Activated naive CD8-positive, alpha-beta T cell (primary cell): ENCODE data around the gene CPA5.

ENCODE experiments used
- H3K27ac Mint-ChIP-seq: one replicate; pipeline ENCODE4 v1.8.0; 2021; ENCODE audit warnings: mixed read lengths
- H3K27me3 Mint-ChIP-seq: one replicate; pipeline ENCODE4 v1.8.0; 2021; ENCODE audit warnings: mixed read lengths
- H3K36me3 Mint-ChIP-seq: one replicate; pipeline ENCODE4 v1.8.0; 2021; ENCODE audit warnings: mixed read lengths
- H3K4me1 Mint-ChIP-seq: one replicate; pipeline ENCODE4 v1.8.0; 2021; ENCODE audit warnings: low read depth, mixed read lengths
- H3K4me3 Mint-ChIP-seq: one replicate; pipeline ENCODE4 v1.8.0; 2021; ENCODE audit warnings: mild to moderate bottlenecking, mixed read lengths
- H3K9me3 Mint-ChIP-seq: one replicate; pipeline ENCODE4 v1.8.0; 2021; ENCODE audit warnings: low read depth, mixed read lengths

Gene CPA5

GRCh38 chr7:130344271-130344866 is at the start of gene CPA5:
Gene CPA5 (plus strand): TSS chr7:130344816. CDS start chr7:130346486, 1,670 bp downstream.
- no peaks in the 10 kb centered on the region for H3K36me3 Mint-ChIP-seq
- H3K4me1 Mint-ChIP-seq: no peaks in the 10 kb centered on the region
- H3K27ac Mint-ChIP-seq: no peak within 1 kb of the TSS
- no peak within 1 kb of the TSS for H3K4me3 Mint-ChIP-seq
- H3K27me3 Mint-ChIP-seq: no peaks in the 10 kb centered on the region
- no peaks in the 10 kb centered on the region for H3K9me3 Mint-ChIP-seq

GRCh38 chr7:130296221-130296951 is 48.2 kb upstream of the CPA5 start:
- Mint-ChIP-seq H3K27ac (no peak overlapping the region), H3K36me3 (no peaks in the 10 kb centered on the region), H3K9me3 (no peaks in the 10 kb centered on the region), H3K4me3 (no peak overlapping the region), H3K4me1 (no peaks in the 10 kb centered on the region), H3K27me3 (no peaks in the 10 kb centered on the region)

GRCh38 chr7:130297628-130298543 is 46.7 kb upstream of the CPA5 start:
- no peak overlapping the region for H3K4me3 Mint-ChIP-seq
- H3K9me3 Mint-ChIP-seq: no peaks in the 10 kb centered on the region
- no peaks in the 10 kb centered on the region for H3K4me1 Mint-ChIP-seq
- H3K27ac Mint-ChIP-seq: no peak overlapping the region
- H3K27me3 Mint-ChIP-seq: no peaks in the 10 kb centered on the region
- no peaks in the 10 kb centered on the region for H3K36me3 Mint-ChIP-seq

GRCh38 chr7:130298544-130299326 is 45.9 kb upstream of the CPA5 start:
- H3K9me3 Mint-ChIP-seq: no peaks in the 10 kb centered on the region
- peaks cover 1% of the 10 kb centered on the region for H3K4me1 Mint-ChIP-seq
- H3K4me3 Mint-ChIP-seq: no peak overlapping the region

GRCh38 chr7:130299866-130300265 is 44.8 kb upstream of the CPA5 start:
- Mint-ChIP-seq H3K4me3 (no peak overlapping the region), H3K36me3 (no peaks in the 10 kb centered on the region), H3K27ac (no peak overlapping the region), H3K27me3 (no peaks in the 10 kb centered on the region), H3K9me3 (no peaks in the 10 kb centered on the region), H3K4me1 (peaks cover 1% of the 10 kb centered on the region)

More at GRCh38 chr7:130298544-130299326, 45.9 kb upstream of the CPA5 start:
- Mint-ChIP-seq H3K27me3 (no peaks in the 10 kb centered on the region), H3K27ac (no peak overlapping the region), H3K36me3 (no peaks in the 10 kb centered on the region)

- Mint-ChIP-seq H3K27ac (no peak overlapping the region), H3K27me3 (no peaks in the 10 kb centered on the region), H3K4me1 (peaks cover 1% of the 10 kb centered on the region), H3K4me3 (no peak overlapping the region), H3K36me3 (no peaks in the 10 kb centered on the region), H3K9me3 (no peaks in the 10 kb centered on the region)
These were observed 43.1 kb upstream of the CPA5 start for GRCh38 chr7:130301501-130302020.

- H3K27ac Mint-ChIP-seq: no peak overlapping the region
- H3K36me3 Mint-ChIP-seq: no peaks in the 10 kb centered on the region
- no peaks in the 10 kb centered on the region for H3K9me3 Mint-ChIP-seq
- H3K4me3 Mint-ChIP-seq: no peak overlapping the region
- H3K4me1 Mint-ChIP-seq: peaks cover 1% of the 10 kb centered on the region
- no peaks in the 10 kb centered on the region for H3K27me3 Mint-ChIP-seq
These were observed 42.0 kb upstream of the CPA5 start for GRCh38 chr7:130302649-130303048.

GRCh38 chr7:130303127-130303526 is 41.5 kb upstream of the CPA5 start:
- H3K4me1 Mint-ChIP-seq: peaks cover 1% of the 10 kb centered on the region

GRCh38 chr7:130303551-130303950 is 41.1 kb upstream of the CPA5 start:
- Mint-ChIP-seq H3K27ac (no peak overlapping the region), H3K4me1 (peaks cover 1% of the 10 kb centered on the region), H3K9me3 (no peaks in the 10 kb centered on the region), H3K36me3 (no peaks in the 10 kb centered on the region), H3K4me3 (no peak overlapping the region), H3K27me3 (no peaks in the 10 kb centered on the region)

More at GRCh38 chr7:130303127-130303526, 41.5 kb upstream of the CPA5 start:
- Mint-ChIP-seq H3K27me3 (no peaks in the 10 kb centered on the region), H3K9me3 (no peaks in the 10 kb centered on the region), H3K4me3 (no peak overlapping the region), H3K27ac (no peak overlapping the region), H3K36me3 (no peaks in the 10 kb centered on the region)

- H3K36me3 Mint-ChIP-seq: no peaks in the 10 kb centered on the region
- H3K27ac Mint-ChIP-seq: no peak overlapping the region
- no peak overlapping the region for H3K4me3 Mint-ChIP-seq
- H3K4me1 Mint-ChIP-seq: peaks cover 1% of the 10 kb centered on the region
- H3K9me3 Mint-ChIP-seq: no peaks in the 10 kb centered on the region
- no peaks in the 10 kb centered on the region for H3K27me3 Mint-ChIP-seq
These were observed 40.6 kb upstream of the CPA5 start for GRCh38 chr7:130303982-130304381.

- Mint-ChIP-seq H3K4me3 (no peak overlapping the region), H3K9me3 (no peaks in the 10 kb centered on the region), H3K27ac (no peak overlapping the region), H3K36me3 (no peaks in the 10 kb centered on the region), H3K4me1 (peaks cover 1% of the 10 kb centered on the region), H3K27me3 (no peaks in the 10 kb centered on the region)
These were observed 39.7 kb upstream of the CPA5 start for GRCh38 chr7:130304878-130305277.

GRCh38 chr7:130305433-130306042 is 39.1 kb upstream of the CPA5 start:
- no peaks in the 10 kb centered on the region for H3K27me3 Mint-ChIP-seq
- no peaks in the 10 kb centered on the region for H3K36me3 Mint-ChIP-seq
- H3K27ac Mint-ChIP-seq: no peak overlapping the region
- H3K4me1 Mint-ChIP-seq: peaks cover 1% of the 10 kb centered on the region
- H3K4me3 Mint-ChIP-seq: no peak overlapping the region
- H3K9me3 Mint-ChIP-seq: no peaks in the 10 kb centered on the region

GRCh38 chr7:130309986-130310385 is 34.6 kb upstream of the CPA5 start:
- Mint-ChIP-seq H3K4me1 (no peaks in the 10 kb centered on the region), H3K27ac (no peak overlapping the region), H3K4me3 (no peak overlapping the region)

GRCh38 chr7:130314305-130314704 is 30.3 kb upstream of the CPA5 start:
- H3K4me1 Mint-ChIP-seq: no peaks in the 10 kb centered on the region
- no peak overlapping the region for H3K27ac Mint-ChIP-seq
- no peaks in the 10 kb centered on the region for H3K36me3 Mint-ChIP-seq
- H3K4me3 Mint-ChIP-seq: no peak overlapping the region
- H3K9me3 Mint-ChIP-seq: no peaks in the 10 kb centered on the region
- no peaks in the 10 kb centered on the region for H3K27me3 Mint-ChIP-seq

More at GRCh38 chr7:130309986-130310385, 34.6 kb upstream of the CPA5 start:
- Mint-ChIP-seq H3K9me3 (no peaks in the 10 kb centered on the region), H3K27me3 (no peaks in the 10 kb centered on the region), H3K36me3 (no peaks in the 10 kb centered on the region)
